ENCODE measurements around the gene GJB3.
"Not testable (repeated sequence)": the region's sequence is repeated elsewhere in the genome, so short reads cannot be mapped to it uniquely, and the experiment has no call there.

Gene GJB3
- long read RNA-seq: 0 reads

- Histone ChIP-seq H3K27ac (replicated peaks) (no peak within 1 kb of the TSS), H3K4me3 (replicated peaks; ENCODE audit: insufficient read depth, low read length) (no peak within 1 kb of the TSS), H3K27me3 (ENCODE audit: insufficient read depth, poor library complexity, severe bottlenecking) (peaks cover 22% of the 10 kb centered on the region)
- TF ChIP-seq SPI1 (IDR thresholded peaks at IDR 0.05; ENCODE audit: borderline replicate concordance, low read depth) (no peak), POLR2AphosphoS5 (IDR thresholded peaks at IDR 0.05; ENCODE audit: low read depth) (no peak), GABPA (IDR thresholded peaks at IDR 0.05; ENCODE audit: low read depth) (no peak), REST (IDR thresholded peaks at IDR 0.05; ENCODE audit: insufficient replicate concordance, low read depth) (no peak)
- TF ChIP-seq, protein P1, sequence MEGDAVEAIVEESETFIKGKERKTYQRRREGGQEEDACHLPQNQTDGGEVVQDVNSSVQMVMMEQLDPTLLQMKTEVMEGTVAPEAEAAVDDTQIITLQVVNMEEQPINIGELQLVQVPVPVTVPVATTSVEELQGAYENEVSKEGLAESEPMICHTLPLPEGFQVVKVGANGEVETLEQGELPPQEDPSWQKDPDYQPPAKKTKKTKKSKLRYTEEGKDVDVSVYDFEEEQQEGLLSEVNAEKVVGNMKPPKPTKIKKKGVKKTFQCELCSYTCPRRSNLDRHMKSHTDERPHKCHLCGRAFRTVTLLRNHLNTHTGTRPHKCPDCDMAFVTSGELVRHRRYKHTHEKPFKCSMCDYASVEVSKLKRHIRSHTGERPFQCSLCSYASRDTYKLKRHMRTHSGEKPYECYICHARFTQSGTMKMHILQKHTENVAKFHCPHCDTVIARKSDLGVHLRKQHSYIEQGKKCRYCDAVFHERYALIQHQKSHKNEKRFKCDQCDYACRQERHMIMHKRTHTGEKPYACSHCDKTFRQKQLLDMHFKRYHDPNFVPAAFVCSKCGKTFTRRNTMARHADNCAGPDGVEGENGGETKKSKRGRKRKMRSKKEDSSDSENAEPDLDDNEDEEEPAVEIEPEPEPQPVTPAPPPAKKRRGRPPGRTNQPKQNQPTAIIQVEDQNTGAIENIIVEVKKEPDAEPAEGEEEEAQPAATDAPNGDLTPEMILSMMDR (IDR thresholded peaks at IDR 0.05; ENCODE audit: insufficient read depth, low read length): no peak
- DNase-seq (ENCODE audit: low read depth in 1 of 2, low spot score in 1 of 2): no peak
Measured at GRCh38 chr1:34781071-34781843, at the start of gene GJB3. GJB3 (plus strand) TSS chr1:34781214; CDS start chr1:34784763, 3,549 bp downstream.

- H3K27ac ChIP-seq (replicated peaks); DNase-seq (ENCODE audit: low read depth in 1 of 2, low spot score in 1 of 2); H3K4me3 ChIP-seq (replicated peaks; ENCODE audit: insufficient read depth, low read length); H3K27me3 ChIP-seq (ENCODE audit: insufficient read depth, poor library complexity, severe bottlenecking): not testable (repeated sequence)
Measured at GRCh38 chr1:34732831-34733230, 48.2 kb upstream of the GJB3 start.

DNA sequence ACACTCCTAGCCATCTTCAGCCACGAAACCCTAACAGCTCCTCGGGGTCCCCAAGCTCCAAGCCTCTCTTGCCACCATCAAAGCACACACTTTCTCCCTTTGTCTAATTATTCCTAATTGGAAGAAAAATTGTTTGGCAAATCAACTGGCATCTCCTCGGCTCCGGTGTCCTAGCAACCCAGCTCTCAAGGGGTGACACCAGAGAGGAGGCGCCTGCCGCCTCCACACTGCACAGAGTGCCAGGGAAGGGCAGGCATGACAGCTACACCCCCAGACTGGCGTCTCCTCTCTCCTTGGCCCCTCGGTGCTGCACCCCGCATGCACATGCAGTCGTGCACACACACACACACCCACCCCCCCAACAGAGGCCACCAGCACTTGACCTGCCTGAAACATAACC, 44.3 kb upstream of the GJB3 start:
- no peak overlapping the region for H3K4me3 ChIP-seq (replicated peaks; ENCODE audit: insufficient read depth, low read length)
- H3K27me3 ChIP-seq (ENCODE audit: insufficient read depth, poor library complexity, severe bottlenecking): no peaks in the 10 kb centered on the region
- H3K27ac ChIP-seq (replicated peaks): no peak overlapping the region
- TF ChIP-seq SPI1 (IDR thresholded peaks at IDR 0.05; ENCODE audit: borderline replicate concordance, low read depth): no peak
- TF ChIP-seq, protein P1 (IDR thresholded peaks at IDR 0.05; ENCODE audit: insufficient read depth, low read length): no peak
- TF ChIP-seq GABPA (IDR thresholded peaks at IDR 0.05; ENCODE audit: low read depth): no peak
- TF ChIP-seq REST (IDR thresholded peaks at IDR 0.05; ENCODE audit: insufficient replicate concordance, low read depth): no peak
- TF ChIP-seq POLR2AphosphoS5 (IDR thresholded peaks at IDR 0.05; ENCODE audit: low read depth): no peak
- no peak for DNase-seq (ENCODE audit: low read depth in 1 of 2, low spot score in 1 of 2)

GRCh38 chr1:34737236-34737635, 43.8 kb upstream of the GJB3 start:
- not testable (repeated sequence) for DNase-seq (ENCODE audit: low read depth in 1 of 2, low spot score in 1 of 2); H3K4me3 ChIP-seq (replicated peaks; ENCODE audit: insufficient read depth, low read length); H3K27ac ChIP-seq (replicated peaks); H3K27me3 ChIP-seq (ENCODE audit: insufficient read depth, poor library complexity, severe bottlenecking)

GRCh38 chr1:34739613-34740012, 41.4 kb upstream of the GJB3 start:
- H3K27me3 ChIP-seq (ENCODE audit: insufficient read depth, poor library complexity, severe bottlenecking): no peaks in the 10 kb centered on the region
- DNase-seq (ENCODE audit: low read depth in 1 of 2, low spot score in 1 of 2): no peak
- no peak overlapping the region for H3K27ac ChIP-seq (replicated peaks)
- TF ChIP-seq GABPA (IDR thresholded peaks at IDR 0.05; ENCODE audit: low read depth) (no peak), SPI1 (IDR thresholded peaks at IDR 0.05; ENCODE audit: borderline replicate concordance, low read depth) (no peak), REST (IDR thresholded peaks at IDR 0.05; ENCODE audit: insufficient replicate concordance, low read depth) (no peak), POLR2AphosphoS5 (IDR thresholded peaks at IDR 0.05; ENCODE audit: low read depth) (no peak)
- TF ChIP-seq, protein P1 (IDR thresholded peaks at IDR 0.05; ENCODE audit: insufficient read depth, low read length): no peak
- no peak overlapping the region for H3K4me3 ChIP-seq (replicated peaks; ENCODE audit: insufficient read depth, low read length)

All from HL-60 (cell line).